Measurements from ENCODE around the gene ZFC3H1.
"Not testable (repeated sequence)": the region's sequence is repeated elsewhere in the genome, so short reads cannot be mapped to it uniquely, and the experiment has no call there.

Gene ZFC3H1

GRCh38 chr12:71663561-71664410 is at the start of gene ZFC3H1, which contains the start of gene THAP2:
TSS of gene ZFC3H1 (minus strand) at chr12:71663848. CDS start at chr12:71663610, 238 bp downstream.
TSS of gene THAP2 (plus strand) at chr12:71664301. CDS start at chr12:71664510, 209 bp downstream.
- DNase-seq (ENCODE audit: low read depth in 2 of 2), result peak; percentile 68 to 79

- DNase-seq (ENCODE audit: low read depth in 2 of 2), result no peak
Measured at GRCh38 chr12:71710276-71711125, 46.9 kb upstream of the ZFC3H1 start.

GRCh38 chr12:71708658-71709057 is 45.0 kb upstream of the ZFC3H1 start:
- DNase-seq (ENCODE audit: low read depth in 2 of 2), result no peak

- no peak for DNase-seq (ENCODE audit: low read depth in 2 of 2)
Measured at GRCh38 chr12:71704920-71705319, 41.3 kb upstream of the ZFC3H1 start.

GRCh38 chr12:71703206-71703605 is 39.6 kb upstream of the ZFC3H1 start:
- DNase-seq (ENCODE audit: low read depth in 2 of 2), result no peak

GRCh38 chr12:71702590-71702989 is 38.9 kb upstream of the ZFC3H1 start:
- DNase-seq (ENCODE audit: low read depth in 2 of 2), result no peak

GRCh38 chr12:71702181-71702580 is 38.5 kb upstream of the ZFC3H1 start:
- DNase-seq (ENCODE audit: low read depth in 2 of 2), result not testable (repeated sequence)

- no peak for DNase-seq (ENCODE audit: low read depth in 2 of 2)
Measured at GRCh38 chr12:71695782-71696181, 32.1 kb upstream of the ZFC3H1 start.

GRCh38 chr12:71694099-71694820 is 30.6 kb upstream of the ZFC3H1 start:
- no peak for DNase-seq (ENCODE audit: low read depth in 2 of 2)

GRCh38 chr12:71693651-71694050 is 30.0 kb upstream of the ZFC3H1 start:
- not testable (repeated sequence) for DNase-seq (ENCODE audit: low read depth in 2 of 2)

- DNase-seq (ENCODE audit: low read depth in 2 of 2), result no peak
Measured at GRCh38 chr12:71693126-71693525, 29.5 kb upstream of the ZFC3H1 start.

GRCh38 chr12:71691504-71692129 is 28.0 kb upstream of the ZFC3H1 start:
- DNase-seq (ENCODE audit: low read depth in 2 of 2), result no peak

- DNase-seq (ENCODE audit: low read depth in 2 of 2), result no peak
Measured at GRCh38 chr12:71688961-71689570, 25.4 kb upstream of the ZFC3H1 start.

GRCh38 chr12:71687172-71687571 is 23.5 kb upstream of the ZFC3H1 start:
- not testable (repeated sequence) for DNase-seq (ENCODE audit: low read depth in 2 of 2)

- DNase-seq (ENCODE audit: low read depth in 2 of 2), result no peak
Measured at GRCh38 chr12:71686658-71687025, 23.0 kb upstream of the ZFC3H1 start.

- peak; percentile 62 to 71 for DNase-seq (ENCODE audit: low read depth in 2 of 2)
Measured at GRCh38 chr12:71685914-71686657, 22.4 kb upstream of the ZFC3H1 start, which contains the start of gene TMEM19. TSS of gene TMEM19 (plus strand) at chr12:71686082. CDS start at chr12:71686681, 599 bp downstream.

- DNase-seq (ENCODE audit: low read depth in 2 of 2), result no peak
Measured at GRCh38 chr12:71685312-71685906, 21.8 kb upstream of the ZFC3H1 start.

GRCh38 chr12:71684081-71684480 is 20.4 kb upstream of the ZFC3H1 start:
- no peak for DNase-seq (ENCODE audit: low read depth in 2 of 2)

- no peak for DNase-seq (ENCODE audit: low read depth in 2 of 2)
Measured at GRCh38 chr12:71683633-71684032, 20.0 kb upstream of the ZFC3H1 start.

- DNase-seq (ENCODE audit: low read depth in 2 of 2), result no peak
Measured at GRCh38 chr12:71682466-71682865, 18.8 kb upstream of the ZFC3H1 start.

Measured in stimulated activated CD4-positive, alpha-beta T cell treated with anti-CD3 and anti-CD28 coated beads, Interleukin-1b, Interleukin-23, amount 100 ng/mL, for 4 hours (primary cell).